GM12801 (cell line): Measurements from ENCODE around the gene TCF19.

ENCODE experiments used
- TF ChIP-seq, protein P1 (sequence below): IDR thresholded peaks from one replicate; pipeline ENCODE4 v1.5.1; 2011; ENCODE audit warnings: control low read depth; ENCODE audit not compliant: insufficient read length; ENCODE audit errors: extremely low read depth

TCF19 gene

GRCh38 chr6:31156641-31157040 lies 1.7 kb upstream of the TCF19 start:
- TF ChIP-seq, protein P1, sequence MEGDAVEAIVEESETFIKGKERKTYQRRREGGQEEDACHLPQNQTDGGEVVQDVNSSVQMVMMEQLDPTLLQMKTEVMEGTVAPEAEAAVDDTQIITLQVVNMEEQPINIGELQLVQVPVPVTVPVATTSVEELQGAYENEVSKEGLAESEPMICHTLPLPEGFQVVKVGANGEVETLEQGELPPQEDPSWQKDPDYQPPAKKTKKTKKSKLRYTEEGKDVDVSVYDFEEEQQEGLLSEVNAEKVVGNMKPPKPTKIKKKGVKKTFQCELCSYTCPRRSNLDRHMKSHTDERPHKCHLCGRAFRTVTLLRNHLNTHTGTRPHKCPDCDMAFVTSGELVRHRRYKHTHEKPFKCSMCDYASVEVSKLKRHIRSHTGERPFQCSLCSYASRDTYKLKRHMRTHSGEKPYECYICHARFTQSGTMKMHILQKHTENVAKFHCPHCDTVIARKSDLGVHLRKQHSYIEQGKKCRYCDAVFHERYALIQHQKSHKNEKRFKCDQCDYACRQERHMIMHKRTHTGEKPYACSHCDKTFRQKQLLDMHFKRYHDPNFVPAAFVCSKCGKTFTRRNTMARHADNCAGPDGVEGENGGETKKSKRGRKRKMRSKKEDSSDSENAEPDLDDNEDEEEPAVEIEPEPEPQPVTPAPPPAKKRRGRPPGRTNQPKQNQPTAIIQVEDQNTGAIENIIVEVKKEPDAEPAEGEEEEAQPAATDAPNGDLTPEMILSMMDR, result no peak

GRCh38 chr6:31157513-31158139 lies 763 bp upstream of the TCF19 start, which contains the start of gene CCHCR1:
CCHCR1 (minus strand) TSS chr6:31157802; CDS start chr6:31157600, 202 bp downstream.
- TF ChIP-seq, protein P1, result no peak

GRCh38 chr6:31158863-31159855 lies 770 bp downstream of the TCF19 start:
- TF ChIP-seq, protein P1, result no peak

DNA sequence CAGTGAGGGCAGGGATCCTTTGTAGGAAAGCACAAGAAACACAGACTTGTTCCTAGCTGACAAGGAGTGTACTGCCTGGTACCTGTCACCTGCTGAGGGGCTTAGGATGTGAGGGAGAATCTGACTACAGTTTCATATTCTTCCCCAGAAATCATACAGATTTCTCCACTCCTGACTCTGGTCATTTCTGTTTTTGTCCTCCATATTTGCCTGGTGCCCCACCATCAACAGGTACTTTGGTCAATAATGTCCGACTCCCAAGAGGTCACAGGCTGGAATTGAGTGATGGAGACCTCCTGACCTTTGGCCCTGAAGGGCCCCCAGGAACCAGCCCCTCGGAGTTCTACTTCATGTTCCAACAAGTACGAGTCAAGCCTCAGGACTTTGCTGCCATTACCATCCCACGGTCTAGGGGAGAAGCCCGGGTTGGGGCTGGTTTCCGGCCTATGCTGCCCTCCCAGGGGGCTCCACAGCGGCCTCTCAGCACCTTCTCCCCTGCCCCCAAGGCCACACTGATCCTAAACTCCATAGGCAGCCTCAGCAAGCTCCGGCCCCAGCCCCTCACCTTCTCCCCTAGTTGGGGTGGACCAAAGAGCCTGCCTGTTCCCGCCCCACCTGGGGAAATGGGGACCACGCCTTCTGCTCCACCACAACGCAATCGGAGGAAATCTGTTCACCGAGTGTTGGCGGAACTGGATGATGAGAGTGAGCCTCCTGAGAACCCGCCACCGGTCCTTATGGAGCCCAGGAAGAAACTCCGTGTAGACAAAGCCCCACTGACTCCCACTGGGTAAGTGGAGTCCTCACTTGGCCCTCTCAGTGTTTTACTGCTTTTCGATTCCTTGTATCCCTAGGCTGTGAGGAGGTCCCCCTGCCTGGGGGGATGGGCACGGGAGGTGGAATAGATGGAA lies 3.1 kb downstream of the TCF19 start:
- TF ChIP-seq, protein P1, result no peak

- TF ChIP-seq, protein P1, result no peak
Observed at GRCh38 chr6:31162463-31163165, 4.2 kb downstream of the TCF19 start.

- TF ChIP-seq, protein P1, result no peak
Observed at GRCh38 chr6:31163922-31164321, 5.5 kb downstream of the TCF19 start.
